ENCODE measurements around the gene HTRA3.

HTRA3 gene

DNA sequence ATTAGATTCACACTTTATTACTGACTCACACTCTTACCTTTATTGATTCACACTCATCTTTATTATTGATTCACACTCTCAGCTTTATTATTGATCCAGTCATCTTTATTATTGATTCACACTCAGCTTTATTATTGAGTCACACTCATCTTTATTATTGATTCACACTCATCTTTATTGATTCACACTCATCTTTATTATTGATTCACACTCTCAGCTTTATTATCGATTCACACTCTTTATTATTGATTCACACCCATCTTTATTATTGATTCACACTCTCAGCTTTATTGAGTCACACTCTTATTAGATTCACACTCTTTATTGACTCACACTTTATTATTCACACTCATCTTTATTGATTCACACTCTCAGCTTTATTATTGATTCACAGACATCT is 31.3 kb downstream of the HTRA3 start:
- no peaks in the 10 kb centered on the region; the same call in none of the 2 replicates for H3K27me3 ChIP-seq (replicated peaks; ENCODE audit: control insufficient read depth, insufficient read depth, low read length)
- DNase-seq (ENCODE audit: extremely low read depth, insufficient read length): no peak
- no peaks in the 10 kb centered on the region for H3K36me3 ChIP-seq (ENCODE audit: control insufficient read depth, insufficient read depth, low read length)
- TF ChIP-seq, protein P1, sequence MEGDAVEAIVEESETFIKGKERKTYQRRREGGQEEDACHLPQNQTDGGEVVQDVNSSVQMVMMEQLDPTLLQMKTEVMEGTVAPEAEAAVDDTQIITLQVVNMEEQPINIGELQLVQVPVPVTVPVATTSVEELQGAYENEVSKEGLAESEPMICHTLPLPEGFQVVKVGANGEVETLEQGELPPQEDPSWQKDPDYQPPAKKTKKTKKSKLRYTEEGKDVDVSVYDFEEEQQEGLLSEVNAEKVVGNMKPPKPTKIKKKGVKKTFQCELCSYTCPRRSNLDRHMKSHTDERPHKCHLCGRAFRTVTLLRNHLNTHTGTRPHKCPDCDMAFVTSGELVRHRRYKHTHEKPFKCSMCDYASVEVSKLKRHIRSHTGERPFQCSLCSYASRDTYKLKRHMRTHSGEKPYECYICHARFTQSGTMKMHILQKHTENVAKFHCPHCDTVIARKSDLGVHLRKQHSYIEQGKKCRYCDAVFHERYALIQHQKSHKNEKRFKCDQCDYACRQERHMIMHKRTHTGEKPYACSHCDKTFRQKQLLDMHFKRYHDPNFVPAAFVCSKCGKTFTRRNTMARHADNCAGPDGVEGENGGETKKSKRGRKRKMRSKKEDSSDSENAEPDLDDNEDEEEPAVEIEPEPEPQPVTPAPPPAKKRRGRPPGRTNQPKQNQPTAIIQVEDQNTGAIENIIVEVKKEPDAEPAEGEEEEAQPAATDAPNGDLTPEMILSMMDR (IDR thresholded peaks at IDR 0.05; ENCODE audit: insufficient read depth, low read length, poor library complexity, severe bottlenecking): no peak
- no peak overlapping the region for H3K4me3 ChIP-seq (replicated peaks; ENCODE audit: low read depth, low read length)

DNA sequence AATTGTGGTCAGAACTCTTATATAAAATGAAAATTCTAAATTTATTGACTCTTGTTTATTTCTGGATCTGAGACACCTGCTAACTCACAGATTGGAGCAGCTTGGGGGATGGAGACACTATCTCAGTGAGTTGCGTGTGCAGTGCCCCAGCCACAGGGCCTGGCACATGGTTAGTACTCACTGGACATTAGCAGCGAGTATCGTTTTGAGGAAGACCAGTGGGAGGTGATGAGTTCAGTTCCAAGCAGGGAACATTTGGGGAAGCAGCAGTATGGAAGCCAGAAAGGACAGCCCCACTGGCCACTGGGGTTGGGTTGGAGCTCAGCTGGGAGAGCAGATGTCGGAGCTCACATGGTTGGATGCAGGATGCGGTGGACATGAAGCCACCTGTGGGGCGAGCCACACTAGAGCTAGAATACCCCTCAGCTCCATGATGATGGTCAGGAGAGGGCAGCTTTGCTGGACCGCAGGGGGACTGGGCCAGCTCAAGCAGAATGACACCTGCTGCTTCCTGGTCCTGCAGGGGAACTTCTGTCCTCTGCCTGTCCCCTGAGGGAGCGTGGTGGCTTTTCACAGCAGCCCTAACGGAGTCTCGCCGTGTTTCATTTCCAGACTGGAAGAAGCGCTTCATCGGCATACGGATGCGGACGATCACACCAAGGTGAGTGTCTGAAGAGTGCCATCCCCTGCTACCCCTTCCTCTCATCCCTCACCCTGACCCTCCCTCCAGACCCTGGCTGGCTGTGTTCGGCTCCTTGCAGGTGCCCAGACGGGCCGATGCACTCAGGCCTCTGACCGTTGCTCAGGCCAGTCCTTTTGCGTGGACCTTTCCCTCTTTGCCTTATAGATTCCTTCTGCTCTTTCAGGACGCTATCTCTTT is 32.5 kb downstream of the HTRA3 start:
- no peak for DNase-seq (ENCODE audit: extremely low read depth, insufficient read length)
- Histone ChIP-seq H3K27me3 (replicated peaks; ENCODE audit: control insufficient read depth, insufficient read depth, low read length) (no peaks in the 10 kb centered on the region; the same call in none of the 2 replicates), H3K36me3 (ENCODE audit: control insufficient read depth, insufficient read depth, low read length) (no peaks in the 10 kb centered on the region), H3K4me3 (replicated peaks; ENCODE audit: low read depth, low read length) (no peak overlapping the region)
- TF ChIP-seq, protein P1 (IDR thresholded peaks at IDR 0.05; ENCODE audit: insufficient read depth, low read length, poor library complexity, severe bottlenecking): no peak

DNA sequence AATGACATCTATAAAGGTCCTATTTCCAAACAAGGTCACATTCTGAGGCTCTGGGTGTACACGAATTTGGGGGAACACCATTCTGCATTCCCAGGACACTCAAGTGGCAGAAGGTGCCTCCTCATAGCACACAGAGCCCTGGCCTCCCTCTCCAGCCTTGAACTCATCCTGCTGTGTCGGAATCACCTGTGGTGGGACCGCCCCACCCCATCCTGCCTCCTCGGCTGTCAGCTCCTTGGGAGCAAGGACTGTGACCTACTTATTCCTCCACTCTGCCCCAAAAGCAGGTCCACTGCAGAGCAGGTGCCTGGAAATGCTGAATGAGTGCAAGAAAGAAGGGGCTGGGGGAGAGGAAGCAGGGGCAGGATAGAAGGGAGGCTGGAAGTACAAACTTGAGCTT is 33.5 kb downstream of the HTRA3 start:
- no peaks in the 10 kb centered on the region for H3K36me3 ChIP-seq (ENCODE audit: control insufficient read depth, insufficient read depth, low read length)
- H3K27me3 ChIP-seq (replicated peaks; ENCODE audit: control insufficient read depth, insufficient read depth, low read length): no peaks in the 10 kb centered on the region; the same call in none of the 2 replicates
- TF ChIP-seq, protein P1 (IDR thresholded peaks at IDR 0.05; ENCODE audit: insufficient read depth, low read length, poor library complexity, severe bottlenecking): no peak
- no peak overlapping the region for H3K4me3 ChIP-seq (replicated peaks; ENCODE audit: low read depth, low read length)
- no peak for DNase-seq (ENCODE audit: extremely low read depth, insufficient read length)

DNA sequence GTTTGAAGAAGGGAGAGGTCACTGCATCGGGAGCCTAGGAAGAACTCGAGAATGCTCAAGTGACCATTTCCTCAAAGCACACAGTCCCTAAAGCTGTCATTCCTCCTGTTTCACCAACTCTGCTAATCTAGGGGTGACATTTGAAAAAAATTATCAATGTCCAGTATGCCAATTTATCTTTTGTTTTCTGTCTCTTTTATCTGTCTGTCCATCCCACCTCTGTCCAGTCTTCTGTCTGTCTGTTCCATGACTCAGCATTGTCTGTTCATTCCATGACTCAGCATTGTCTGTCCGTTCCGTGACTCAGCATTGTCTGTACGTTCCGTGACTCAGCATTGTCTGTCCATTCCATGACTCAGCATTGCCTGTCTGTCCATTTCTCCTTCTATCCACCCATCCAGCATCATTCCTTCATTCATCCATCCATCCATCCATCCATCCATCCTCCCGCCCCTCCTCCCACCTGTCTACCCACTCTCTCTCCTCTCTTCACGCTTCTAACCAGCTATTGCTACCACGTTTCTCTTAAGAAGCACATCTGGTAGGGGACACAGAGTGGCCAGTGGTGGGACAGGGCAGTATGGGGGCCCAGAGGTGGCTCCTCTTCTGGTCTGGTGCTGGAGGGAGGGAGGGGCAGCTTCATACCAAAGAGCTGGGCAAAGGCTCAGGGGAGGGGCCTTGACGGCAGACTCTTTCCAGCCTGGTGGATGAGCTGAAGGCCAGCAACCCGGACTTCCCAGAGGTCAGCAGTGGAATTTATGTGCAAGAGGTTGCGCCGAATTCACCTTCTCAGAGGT is 34.1 kb downstream of the HTRA3 start:
- Histone ChIP-seq H3K27me3 (replicated peaks; ENCODE audit: control insufficient read depth, insufficient read depth, low read length) (no peaks in the 10 kb centered on the region; the same call in none of the 2 replicates), H3K36me3 (ENCODE audit: control insufficient read depth, insufficient read depth, low read length) (no peaks in the 10 kb centered on the region), H3K4me3 (replicated peaks; ENCODE audit: low read depth, low read length) (no peak overlapping the region)
- no peak for DNase-seq (ENCODE audit: extremely low read depth, insufficient read length)
- TF ChIP-seq, protein P1 (IDR thresholded peaks at IDR 0.05; ENCODE audit: insufficient read depth, low read length, poor library complexity, severe bottlenecking): no peak

DNA sequence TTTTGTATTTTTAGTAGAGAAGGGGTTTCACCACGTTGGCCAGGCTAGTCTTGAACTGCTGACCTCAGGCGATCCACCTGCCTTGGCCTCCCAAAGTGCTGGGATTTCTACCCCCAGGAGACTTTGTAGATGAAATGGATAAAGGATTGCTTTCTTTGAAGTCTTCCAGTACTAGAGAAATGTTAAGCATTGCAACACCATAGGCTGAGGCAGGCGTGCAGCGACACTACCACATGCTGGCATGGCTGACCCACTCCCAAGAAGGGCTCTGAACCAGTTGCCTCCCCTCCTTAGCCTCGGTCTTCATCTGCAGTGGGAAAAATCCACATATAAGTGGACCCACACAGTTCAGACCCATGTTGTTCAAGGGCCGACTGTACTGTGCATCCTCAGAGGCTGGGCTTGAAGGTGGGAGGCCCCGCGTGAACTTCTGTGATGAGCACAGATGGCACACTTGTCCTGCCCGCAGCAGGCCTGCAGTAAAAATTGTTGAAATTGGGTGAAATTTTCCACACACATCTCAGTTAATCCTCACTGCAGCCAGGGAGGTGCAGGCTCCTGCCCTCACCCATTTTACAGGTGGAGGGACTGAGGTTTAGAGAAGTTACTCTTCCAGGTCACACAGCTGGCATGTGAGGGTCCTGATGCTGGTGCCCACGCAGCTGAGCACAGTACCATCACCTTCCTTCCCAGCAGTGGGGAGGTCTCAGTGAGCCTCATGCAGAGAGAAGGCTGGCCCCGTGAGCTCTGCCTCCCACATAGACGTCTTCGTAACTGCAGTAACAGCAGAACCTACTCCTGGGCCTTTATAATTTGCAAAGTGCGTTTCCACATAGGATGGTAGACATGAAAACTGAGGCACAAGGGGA is 35.5 kb downstream of the HTRA3 start:
- no peaks in the 10 kb centered on the region for H3K36me3 ChIP-seq (ENCODE audit: control insufficient read depth, insufficient read depth, low read length)
- TF ChIP-seq, protein P1 (IDR thresholded peaks at IDR 0.05; ENCODE audit: insufficient read depth, low read length, poor library complexity, severe bottlenecking): no peak
- DNase-seq (ENCODE audit: extremely low read depth, insufficient read length): no peak
- no peaks in the 10 kb centered on the region; the same call in none of the 2 replicates for H3K27me3 ChIP-seq (replicated peaks; ENCODE audit: control insufficient read depth, insufficient read depth, low read length)
- no peak overlapping the region for H3K4me3 ChIP-seq (replicated peaks; ENCODE audit: low read depth, low read length)
